ENCODE results near the gene POT1.

POT1 gene

DNA sequence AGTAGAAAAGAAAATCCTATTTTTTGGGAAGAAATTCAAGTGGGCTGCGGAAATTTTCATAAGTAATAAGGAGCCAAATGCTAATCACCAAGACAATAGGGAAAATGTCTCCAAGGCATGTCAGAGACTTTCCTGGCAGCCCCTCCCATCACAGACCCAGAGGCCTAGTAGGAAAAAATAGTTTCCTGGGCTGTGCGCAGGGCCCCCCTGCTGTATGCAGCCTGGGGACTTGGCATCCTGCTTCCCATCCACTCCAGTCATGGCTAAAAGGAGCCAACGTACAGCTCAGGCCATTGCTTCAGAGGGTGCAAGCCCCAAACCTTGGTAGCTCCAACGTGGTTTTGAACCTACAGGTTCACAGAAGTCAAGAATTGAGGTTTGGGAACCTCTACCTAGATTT is 12.8 kb upstream of the POT1 start:
- no peaks in the 10 kb centered on the region for H3K27me3 ChIP-seq (ENCODE audit: low read depth, low read length)
- no peak overlapping the region for H3K4me2 ChIP-seq (ENCODE audit: low read length)
- no peaks in the 10 kb centered on the region for H3K36me3 ChIP-seq (replicated peaks; ENCODE audit: low read depth, low read length)
- no peak overlapping the region for H3K4me3 ChIP-seq (ENCODE audit: low read length)
- TF ChIP-seq EZH2phosphoT487 (IDR thresholded peaks at IDR 0.05; ENCODE audit: low read depth) = no peak
- TF ChIP-seq, protein P1, sequence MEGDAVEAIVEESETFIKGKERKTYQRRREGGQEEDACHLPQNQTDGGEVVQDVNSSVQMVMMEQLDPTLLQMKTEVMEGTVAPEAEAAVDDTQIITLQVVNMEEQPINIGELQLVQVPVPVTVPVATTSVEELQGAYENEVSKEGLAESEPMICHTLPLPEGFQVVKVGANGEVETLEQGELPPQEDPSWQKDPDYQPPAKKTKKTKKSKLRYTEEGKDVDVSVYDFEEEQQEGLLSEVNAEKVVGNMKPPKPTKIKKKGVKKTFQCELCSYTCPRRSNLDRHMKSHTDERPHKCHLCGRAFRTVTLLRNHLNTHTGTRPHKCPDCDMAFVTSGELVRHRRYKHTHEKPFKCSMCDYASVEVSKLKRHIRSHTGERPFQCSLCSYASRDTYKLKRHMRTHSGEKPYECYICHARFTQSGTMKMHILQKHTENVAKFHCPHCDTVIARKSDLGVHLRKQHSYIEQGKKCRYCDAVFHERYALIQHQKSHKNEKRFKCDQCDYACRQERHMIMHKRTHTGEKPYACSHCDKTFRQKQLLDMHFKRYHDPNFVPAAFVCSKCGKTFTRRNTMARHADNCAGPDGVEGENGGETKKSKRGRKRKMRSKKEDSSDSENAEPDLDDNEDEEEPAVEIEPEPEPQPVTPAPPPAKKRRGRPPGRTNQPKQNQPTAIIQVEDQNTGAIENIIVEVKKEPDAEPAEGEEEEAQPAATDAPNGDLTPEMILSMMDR (IDR thresholded peaks at IDR 0.05; ENCODE audit: low read depth, low read length) = no peak
- no peak overlapping the region for H3K27ac ChIP-seq (ENCODE audit: low read length)
- no peaks in the 10 kb centered on the region for H3K9me3 ChIP-seq (ENCODE audit: insufficient read depth, low read length)
- H3K4me1 ChIP-seq (ENCODE audit: low read length) = no peaks in the 10 kb centered on the region
- H4K20me1 ChIP-seq (ENCODE audit: insufficient read depth, low read length) = no peaks in the 10 kb centered on the region
- H3K79me2 ChIP-seq (ENCODE audit: low read length) = no peaks in the 10 kb centered on the region
- no peak overlapping the region for H2AFZ ChIP-seq (ENCODE audit: low read depth, low read length)
- H3K9ac ChIP-seq (ENCODE audit: low read length) = no peak overlapping the region

DNA sequence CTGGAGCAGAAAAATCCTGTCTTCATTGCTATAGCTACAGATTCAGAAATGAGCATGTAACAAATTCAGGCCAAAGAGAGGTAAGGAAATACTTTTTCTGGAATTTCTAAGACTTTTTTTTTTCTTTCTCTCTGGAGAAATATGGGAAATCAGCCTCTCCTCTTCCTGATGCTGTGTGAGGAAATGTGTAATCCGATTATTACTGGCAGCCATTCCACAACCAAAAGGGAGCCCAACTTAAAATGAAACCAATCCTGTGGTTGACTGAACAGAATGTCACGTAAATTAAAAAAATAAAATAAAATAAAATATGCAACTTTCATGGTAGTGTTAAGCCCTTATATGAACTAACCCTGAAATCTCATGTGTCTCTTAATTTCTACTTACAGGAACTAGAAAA is 10.7 kb upstream of the POT1 start:
- no peak for TF ChIP-seq EZH2phosphoT487 (IDR thresholded peaks at IDR 0.05; ENCODE audit: low read depth)
- TF ChIP-seq, protein P1 (IDR thresholded peaks at IDR 0.05; ENCODE audit: low read depth, low read length) = no peak
- Histone ChIP-seq H3K4me3 (ENCODE audit: low read length) (no peak overlapping the region), H4K20me1 (ENCODE audit: insufficient read depth, low read length) (no peaks in the 10 kb centered on the region), H3K4me1 (ENCODE audit: low read length) (no peaks in the 10 kb centered on the region), H2AFZ (ENCODE audit: low read depth, low read length) (no peak overlapping the region), H3K27me3 (ENCODE audit: low read depth, low read length) (no peaks in the 10 kb centered on the region), H3K4me2 (ENCODE audit: low read length) (no peak overlapping the region), H3K9ac (ENCODE audit: low read length) (no peak overlapping the region), H3K79me2 (ENCODE audit: low read length) (no peaks in the 10 kb centered on the region), H3K9me3 (ENCODE audit: insufficient read depth, low read length) (no peaks in the 10 kb centered on the region), H3K36me3 (replicated peaks; ENCODE audit: low read depth, low read length) (no peaks in the 10 kb centered on the region), H3K27ac (ENCODE audit: low read length) (no peak overlapping the region)

GRCh38 chr7:124938128-124938527 is 8.5 kb upstream of the POT1 start:
- H3K4me3 ChIP-seq (ENCODE audit: low read length) = no peak overlapping the region
- H3K9ac ChIP-seq (ENCODE audit: low read length) = no peak overlapping the region
- H3K9me3 ChIP-seq (ENCODE audit: insufficient read depth, low read length) = no peaks in the 10 kb centered on the region
- TF ChIP-seq, protein P1 (IDR thresholded peaks at IDR 0.05; ENCODE audit: low read depth, low read length) = no peak
- TF ChIP-seq EZH2phosphoT487 (IDR thresholded peaks at IDR 0.05; ENCODE audit: low read depth) = no peak
- no peaks in the 10 kb centered on the region for H3K4me1 ChIP-seq (ENCODE audit: low read length)
- no peak overlapping the region for H2AFZ ChIP-seq (ENCODE audit: low read depth, low read length)
- no peaks in the 10 kb centered on the region for H3K27me3 ChIP-seq (ENCODE audit: low read depth, low read length)
- H3K4me2 ChIP-seq (ENCODE audit: low read length) = no peak overlapping the region
- H3K36me3 ChIP-seq (replicated peaks; ENCODE audit: low read depth, low read length) = no peaks in the 10 kb centered on the region
- no peak overlapping the region for H3K27ac ChIP-seq (ENCODE audit: low read length)
- no peaks in the 10 kb centered on the region for H4K20me1 ChIP-seq (ENCODE audit: insufficient read depth, low read length)
- H3K79me2 ChIP-seq (ENCODE audit: low read length) = no peaks in the 10 kb centered on the region

DNA sequence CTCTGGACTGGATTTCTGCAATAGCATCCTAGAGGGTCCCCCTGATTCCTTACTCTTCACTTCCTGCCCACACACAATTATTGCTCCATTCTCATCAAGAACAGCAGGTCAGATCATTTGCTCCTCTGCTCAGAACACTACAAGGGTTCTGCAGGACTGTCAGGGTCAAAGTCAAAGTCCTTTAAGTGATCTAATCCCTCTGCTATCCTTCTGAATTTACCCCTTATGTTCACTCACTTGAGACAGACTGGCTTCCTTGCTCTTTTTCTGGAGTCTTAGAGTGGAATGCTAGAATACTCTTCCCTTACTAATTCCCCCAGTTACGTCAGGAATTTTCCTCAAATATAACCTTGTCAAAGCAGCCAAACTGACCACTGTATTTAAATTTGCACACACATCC is 7.5 kb upstream of the POT1 start:
- no peaks in the 10 kb centered on the region for H3K4me1 ChIP-seq (ENCODE audit: low read length)
- no peak overlapping the region for H3K4me2 ChIP-seq (ENCODE audit: low read length)
- no peak overlapping the region for H3K4me3 ChIP-seq (ENCODE audit: low read length)
- H3K27me3 ChIP-seq (ENCODE audit: low read depth, low read length) = no peaks in the 10 kb centered on the region
- no peaks in the 10 kb centered on the region for H3K79me2 ChIP-seq (ENCODE audit: low read length)
- no peaks in the 10 kb centered on the region for H3K9me3 ChIP-seq (ENCODE audit: insufficient read depth, low read length)
- no peaks in the 10 kb centered on the region for H4K20me1 ChIP-seq (ENCODE audit: insufficient read depth, low read length)
- no peak overlapping the region for H3K9ac ChIP-seq (ENCODE audit: low read length)
- H3K36me3 ChIP-seq (replicated peaks; ENCODE audit: low read depth, low read length) = no peaks in the 10 kb centered on the region
- no peak overlapping the region for H3K27ac ChIP-seq (ENCODE audit: low read length)
- no peak for TF ChIP-seq EZH2phosphoT487 (IDR thresholded peaks at IDR 0.05; ENCODE audit: low read depth)
- TF ChIP-seq, protein P1 (IDR thresholded peaks at IDR 0.05; ENCODE audit: low read depth, low read length) = no peak
- no peak overlapping the region for H2AFZ ChIP-seq (ENCODE audit: low read depth, low read length)

All from OCI-LY3 (cell line).